Muscle of leg (tissue), 11 donors: Measurements from ENCODE around the gene TBC1D14. TPM values are rescaled to one million over a fixed set of nuclear protein-coding genes. Genes with fewer than 3 reads are reported as not detected.

Experiments
- DNase-seq: peaks from one replicate; pipeline ENCODE4 v3.0.0; 2013
- H3K27ac ChIP-seq: one replicate; pipeline ENCODE4 v1.5.1; 2013; ENCODE audit warnings: mild to moderate bottlenecking, low read length, control low read depth
- H3K27me3 ChIP-seq: one replicate; pipeline ENCODE4 v1.6.1; 2013; ENCODE audit warnings: low read length; ENCODE audit not compliant: control insufficient read depth, insufficient read depth
- H3K36me3 ChIP-seq: one replicate; pipeline ENCODE4 v1.6.1; 2013; ENCODE audit warnings: low read length; ENCODE audit not compliant: control insufficient read depth, insufficient read depth
- H3K4me1 ChIP-seq: one replicate; pipeline ENCODE4 v1.6.1; 2013; ENCODE audit warnings: low read length; ENCODE audit not compliant: control insufficient read depth, insufficient read depth
- H3K4me3 ChIP-seq: one replicate; pipeline ENCODE4 v1.5.1; 2013; ENCODE audit warnings: low read length, control low read depth
- H3K9me3 ChIP-seq: replicated peaks from 2 replicates; pipeline ENCODE4 v1.6.1; 2013; ENCODE audit warnings: low read depth, low read length; ENCODE audit not compliant: control insufficient read depth
- WGBS: methylation state at CpG from one replicate; pipeline ENCODE4 v1.1.5; 2013; ENCODE audit warnings: missing lambda C conversion rate; ENCODE audit not compliant: insufficient coverage; 5-methylcytosine and 5-hydroxymethylcytosine counted together
- polyA plus RNA-seq, 8 donors: library from polyadenylated mRNA; unstranded; fragments of 120-200 nt; gene quantifications; one replicate each; pipeline versions ENCODE4 v1.2.1 to v1.2.3, GENCODE V29; 2013; ENCODE audit warnings: inconsistent platforms in 1 of 8, low replicate concordance in 1 of 8; ENCODE audit not compliant: insufficient read length in 8 of 8, insufficient read depth in 1 of 8
- total RNA-seq: library from RNA; stranded (reverse); fragments of 120-200 nt; gene quantifications from one replicate; pipeline ENCODE4 v1.2.4, GENCODE V29; 2013

The TBC1D14 gene
- total and polyA plus RNA-seq, 9 donors = 31.3 to 45.2 (median 38.7) TPM

DNA sequence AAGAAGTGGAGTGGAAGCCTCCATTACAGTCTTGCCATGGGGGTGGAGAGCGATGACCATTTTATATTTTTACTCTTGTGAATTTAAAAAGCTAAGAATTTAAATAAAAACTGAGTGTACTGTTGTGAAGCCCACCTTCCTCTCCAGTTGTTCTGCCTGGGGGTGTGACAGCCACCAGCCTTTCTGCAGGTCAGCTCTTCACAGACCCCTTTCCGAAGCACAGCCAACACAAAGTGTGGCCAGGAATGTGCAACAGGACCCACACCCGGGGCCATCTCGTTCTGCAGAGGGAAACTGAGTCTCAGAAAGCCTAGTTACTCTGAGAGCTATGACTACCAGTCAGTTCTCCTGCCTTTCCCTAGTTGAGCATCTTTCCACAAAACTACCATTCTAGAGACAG is 156.9 kb downstream of the TBC1D14 start:
- Histone ChIP-seq H3K27ac (no peak overlapping the region), H3K27me3 (no peaks in the 10 kb centered on the region), H3K4me3 (no peak overlapping the region), H3K9me3 (no peaks in the 10 kb centered on the region), H3K36me3 (peaks cover 27% of the 10 kb centered on the region), H3K4me1 (peaks cover 19% of the 10 kb centered on the region)
- no peak for DNase-seq
- 79% methylated on average over 3 of the region's 4 CpGs for WGBS

DNA sequence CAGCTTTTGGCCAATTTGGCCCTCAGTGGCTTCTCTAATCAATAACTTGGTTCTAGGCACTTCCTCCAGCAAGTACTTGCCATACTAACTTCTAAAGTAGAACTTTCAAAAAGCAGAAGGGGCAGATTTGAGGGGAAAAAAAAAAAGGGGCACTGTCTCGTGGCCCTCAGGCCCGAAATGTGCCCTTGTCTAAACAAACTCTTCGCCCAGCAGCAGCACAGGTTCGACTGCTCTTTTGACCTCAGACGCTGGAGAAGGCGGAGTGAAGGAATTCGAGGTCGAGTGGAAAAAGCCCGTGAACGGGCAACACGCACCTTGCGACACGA is 157.5 kb downstream of the TBC1D14 start:
- Histone ChIP-seq H3K4me1 (peaks cover 19% of the 10 kb centered on the region), H3K9me3 (no peaks in the 10 kb centered on the region), H3K27ac (no peak overlapping the region), H3K4me3 (peak overlapping the region; percentile 86), H3K36me3 (peaks cover 21% of the 10 kb centered on the region), H3K27me3 (no peaks in the 10 kb centered on the region)
- WGBS = 6% methylated on average over 13 of the region's 13 CpGs
- DNase-seq = no peak

DNA sequence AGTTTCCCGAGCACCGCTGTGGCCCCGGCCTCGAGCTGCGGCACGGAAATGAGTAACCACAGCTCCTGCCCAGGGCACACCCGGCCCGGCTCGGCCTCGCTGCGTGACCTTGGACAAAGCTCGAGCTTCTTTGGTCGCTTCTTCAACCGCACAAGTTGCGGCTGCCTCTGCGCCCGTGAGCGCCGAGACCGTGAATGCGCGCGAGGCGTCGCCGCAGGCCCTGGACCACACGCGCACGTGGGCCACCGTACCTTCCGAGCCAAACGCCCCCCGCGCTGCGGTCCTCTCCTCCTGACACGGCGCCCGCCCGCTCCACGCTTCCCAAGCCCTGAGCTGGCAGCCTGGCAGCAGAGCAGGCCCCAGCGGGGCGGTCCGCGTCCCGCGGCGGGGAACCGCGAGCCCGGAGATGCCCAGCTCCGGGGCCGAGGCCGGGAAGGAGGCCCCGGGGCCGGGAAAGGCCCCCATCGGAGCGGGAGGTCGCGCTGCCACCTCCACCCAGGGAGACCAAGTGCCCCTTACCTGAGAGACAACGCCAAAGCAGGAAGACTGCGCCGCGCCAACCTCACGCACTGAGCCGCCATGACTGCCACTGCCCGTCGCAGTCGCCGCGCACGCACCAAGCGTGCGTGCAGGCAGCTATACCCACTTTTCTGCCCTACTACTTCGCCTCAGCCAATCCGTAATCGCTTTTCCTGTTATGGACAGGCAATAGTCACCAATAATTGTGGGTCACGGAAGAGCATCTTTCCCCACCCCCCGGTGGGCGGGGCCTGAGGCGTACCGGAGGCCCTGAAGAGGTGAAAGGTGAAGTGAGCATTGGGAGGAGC is 158.0 kb downstream of the TBC1D14 start, which contains the start of gene GRPEL1:
Gene GRPEL1 (minus strand): TSS at position 613 of the 827 bp plus-strand sequence. CDS start 32 bp downstream, at position 581.
- under 1% methylated on average over 76 of the region's 81 CpGs for WGBS
- Histone ChIP-seq H3K4me3 (peak within 1 kb of the TSS; percentile 86), H3K27ac (peak within 1 kb of the TSS; percentile 97), H3K9me3 (no peaks in the 10 kb centered on the region), H3K27me3 (no peaks in the 10 kb centered on the region), H3K4me1 (peaks cover 19% of the 10 kb centered on the region), H3K36me3 (peaks cover 19% of the 10 kb centered on the region)
- DNase-seq = peak; percentile 100

DNA sequence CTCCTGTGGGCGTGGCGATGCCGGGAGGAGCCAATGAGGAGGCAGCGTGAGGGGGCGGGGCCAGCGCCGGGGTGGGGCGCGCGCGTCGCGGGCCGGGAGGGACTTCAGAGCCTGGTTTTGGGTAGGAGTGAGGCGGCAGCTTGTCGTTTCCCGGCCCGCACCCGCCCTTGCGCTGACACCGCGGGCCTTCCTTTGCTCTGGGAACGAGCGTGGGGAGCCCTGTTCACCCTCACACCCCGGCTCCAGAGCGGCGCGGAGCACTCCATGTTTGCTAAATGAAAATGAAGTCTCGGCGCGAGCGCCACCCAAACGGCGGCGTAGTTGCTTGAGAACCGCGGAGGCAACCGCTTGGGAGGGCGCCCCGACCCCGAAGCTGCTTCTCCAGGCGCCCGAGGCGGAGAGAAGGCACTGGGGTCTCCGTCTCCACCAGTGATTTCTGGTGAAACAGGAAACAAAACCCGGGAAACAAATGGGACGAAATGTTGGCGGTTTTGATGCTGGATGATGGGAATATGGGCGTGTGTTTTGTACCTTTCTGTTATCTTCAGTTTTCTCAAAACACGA is 158.7 kb downstream of the TBC1D14 start:
- no peaks in the 10 kb centered on the region for H3K27me3 ChIP-seq
- H3K9me3 ChIP-seq = no peaks in the 10 kb centered on the region
- under 1% methylated on average over 44 of the region's 50 CpGs for WGBS
- H3K4me1 ChIP-seq = peaks cover 20% of the 10 kb centered on the region
- H3K36me3 ChIP-seq = peaks cover 12% of the 10 kb centered on the region
- H3K27ac ChIP-seq = peak overlapping the region; percentile 97
- DNase-seq = no peak
- peak overlapping the region; percentile 86 for H3K4me3 ChIP-seq

DNA sequence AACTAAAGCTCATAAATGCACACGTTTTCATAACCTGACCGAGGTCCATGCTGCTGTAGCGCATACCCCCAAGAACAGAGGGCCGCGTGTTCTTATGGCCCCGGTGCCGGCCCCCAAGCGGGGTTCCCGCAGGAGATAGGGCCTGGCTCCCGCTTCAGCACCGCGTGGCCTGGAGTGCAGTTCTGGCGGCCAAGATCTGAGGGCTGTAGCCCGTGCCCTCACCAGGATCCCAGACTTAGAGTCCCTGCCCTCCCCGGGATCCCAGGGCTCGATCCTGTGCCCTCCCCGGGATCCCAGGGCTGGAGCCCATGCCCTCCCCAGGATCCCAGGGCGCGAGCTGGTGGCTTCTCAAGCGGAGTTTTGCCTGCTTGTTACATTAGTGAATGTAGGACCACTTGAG is 159.3 kb downstream of the TBC1D14 start:
- Histone ChIP-seq H3K9me3 (no peaks in the 10 kb centered on the region), H3K36me3 (peaks cover 7% of the 10 kb centered on the region), H3K27me3 (no peaks in the 10 kb centered on the region), H3K4me1 (peaks cover 25% of the 10 kb centered on the region), H3K27ac (peak overlapping the region; percentile 97), H3K4me3 (peak overlapping the region; percentile 86)
- WGBS = 8% methylated on average over 16 of the region's 20 CpGs
- DNase-seq = no peak

DNA sequence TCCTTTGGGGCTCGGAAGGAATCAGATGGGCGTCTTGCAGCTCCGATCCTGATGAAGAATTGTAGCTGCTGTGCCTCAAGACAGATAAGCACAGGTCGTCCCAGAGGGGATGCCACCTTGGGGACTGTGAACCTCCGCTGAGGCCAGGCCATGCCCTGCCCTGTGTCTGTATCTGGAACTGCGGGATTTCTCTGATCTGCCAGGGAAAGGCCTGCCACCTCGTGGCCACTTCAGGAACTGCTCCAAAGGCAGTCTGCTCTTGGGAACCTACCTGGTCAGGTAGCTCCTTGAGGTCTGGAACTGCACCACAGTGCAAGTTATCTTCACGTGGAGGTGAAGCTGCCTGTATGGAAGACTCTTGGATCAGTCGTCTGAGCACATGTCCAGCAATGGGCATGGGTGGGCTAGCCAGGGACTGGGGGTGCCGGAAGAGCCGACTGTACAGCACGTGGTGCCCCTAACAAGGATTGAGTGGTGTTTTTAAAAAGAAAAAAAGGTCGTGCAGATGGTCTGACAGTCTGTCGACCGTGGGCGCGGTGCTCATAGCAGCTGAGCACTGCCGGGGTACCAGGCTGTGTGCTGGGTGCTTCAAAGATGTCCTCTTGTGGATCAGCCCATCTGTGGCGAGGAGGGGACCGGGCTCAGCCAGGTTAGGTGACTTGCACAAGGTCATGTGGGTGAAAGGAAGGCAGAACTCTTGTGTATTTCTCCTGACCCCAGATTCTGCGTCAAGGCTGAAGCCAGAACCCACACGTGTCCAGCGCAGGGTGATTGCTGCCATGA is 161.3 kb downstream of the TBC1D14 start:
- Histone ChIP-seq H3K27me3 (no peaks in the 10 kb centered on the region), H3K27ac (no peak overlapping the region), H3K36me3 (peaks cover 2% of the 10 kb centered on the region), H3K4me3 (no peak overlapping the region), H3K9me3 (no peaks in the 10 kb centered on the region), H3K4me1 (peaks cover 38% of the 10 kb centered on the region)
- DNase-seq = peak; percentile 74
- 46% methylated on average over 23 of the region's 23 CpGs for WGBS

DNA sequence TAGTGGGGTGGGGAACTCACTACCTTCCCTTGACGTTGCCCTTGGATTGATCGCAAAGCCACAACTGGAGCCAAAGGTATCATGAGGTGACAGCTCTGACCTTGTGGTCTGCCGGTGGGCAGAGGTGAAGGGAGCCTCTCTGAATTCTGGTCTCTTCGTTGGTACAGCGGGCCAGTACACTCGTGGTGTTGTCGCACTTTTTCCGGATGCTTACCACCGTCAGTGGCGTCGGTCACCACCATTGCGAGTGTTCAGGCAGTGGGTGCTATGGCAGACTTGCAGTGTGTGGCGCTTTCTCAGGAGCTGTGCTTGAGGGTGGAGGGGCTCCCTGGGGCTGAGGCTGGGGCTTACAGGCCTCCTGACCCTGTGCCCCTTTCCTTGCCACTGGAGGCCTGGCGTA is 163.4 kb downstream of the TBC1D14 start:
- Histone ChIP-seq H3K27me3 (no peaks in the 10 kb centered on the region), H3K9me3 (no peaks in the 10 kb centered on the region), H3K4me1 (peaks cover 35% of the 10 kb centered on the region), H3K27ac (no peak overlapping the region), H3K4me3 (no peak overlapping the region), H3K36me3 (no peaks in the 10 kb centered on the region)
- DNase-seq = no peak
- WGBS = 90% methylated on average over 13 of the region's 14 CpGs

DNA sequence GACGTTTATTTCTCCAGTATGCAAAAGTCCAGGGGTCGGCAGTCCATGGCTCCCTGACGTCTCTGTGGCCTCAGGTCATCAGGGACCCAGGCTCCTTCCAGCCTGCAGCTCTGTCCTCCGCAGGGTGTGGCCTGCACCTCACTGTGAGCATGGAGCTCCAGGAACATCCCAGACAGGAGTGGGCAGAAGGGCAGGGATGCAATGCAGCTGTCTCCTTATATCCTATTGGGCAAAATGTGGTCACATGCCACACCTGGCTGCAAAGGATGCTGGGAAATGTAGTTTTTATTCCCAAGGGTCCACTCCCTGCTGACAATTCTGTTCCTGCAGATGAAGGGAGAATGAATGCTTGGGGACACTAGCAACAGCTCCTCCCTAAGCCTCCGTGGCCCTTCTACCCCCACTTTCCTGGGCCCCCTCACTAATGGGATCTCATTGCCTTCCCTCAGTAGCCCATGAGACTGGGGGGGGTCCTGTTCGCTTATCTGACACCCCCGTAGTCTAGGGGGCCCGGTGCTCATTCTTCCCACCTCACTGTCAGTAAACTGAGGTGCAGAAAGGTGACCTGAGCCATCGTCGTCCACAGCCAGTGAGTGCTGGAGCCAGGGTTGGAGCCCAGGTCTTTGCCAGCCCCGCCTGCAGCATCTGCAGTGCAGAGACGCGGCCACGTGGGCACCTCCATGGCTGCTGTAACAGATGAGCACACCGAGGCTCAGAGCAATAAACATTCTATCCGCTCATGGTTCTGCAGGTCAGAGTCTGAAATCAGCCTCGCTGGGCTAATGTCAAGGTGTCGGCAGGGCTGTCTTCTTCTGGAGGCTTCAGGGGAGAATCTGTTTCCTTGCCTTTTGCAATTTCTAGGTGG is 164.1 kb downstream of the TBC1D14 start:
- peak; percentile 66 for DNase-seq
- Histone ChIP-seq H3K27ac (peak overlapping the region; percentile 49), H3K9me3 (no peaks in the 10 kb centered on the region), H3K4me3 (no peak overlapping the region), H3K4me1 (peaks cover 33% of the 10 kb centered on the region), H3K27me3 (no peaks in the 10 kb centered on the region), H3K36me3 (no peaks in the 10 kb centered on the region)
- WGBS = 74% methylated on average over 14 of the region's 18 CpGs

DNA sequence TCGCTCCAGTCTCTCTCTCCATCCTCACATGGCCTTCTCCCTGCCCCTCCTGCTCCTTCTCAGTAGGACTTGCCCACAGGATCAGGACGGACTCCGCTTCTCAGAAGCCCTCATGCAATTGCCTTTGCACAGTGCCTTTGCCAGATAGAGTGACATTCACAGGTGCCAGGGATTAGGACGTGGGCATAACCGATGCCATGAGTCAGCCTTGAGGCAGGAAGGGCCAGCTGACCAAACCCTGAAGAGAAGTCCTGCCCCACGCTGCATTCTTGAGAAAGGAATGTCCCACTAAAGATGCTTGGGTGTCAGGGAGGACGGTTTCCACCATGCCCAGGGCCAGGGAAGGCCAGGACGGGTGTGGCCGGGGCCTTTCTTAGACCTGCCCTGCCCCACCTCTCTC is 164.8 kb downstream of the TBC1D14 start:
- Histone ChIP-seq H3K4me3 (no peak overlapping the region), H3K4me1 (peaks cover 29% of the 10 kb centered on the region), H3K36me3 (no peaks in the 10 kb centered on the region), H3K27me3 (no peaks in the 10 kb centered on the region), H3K9me3 (no peaks in the 10 kb centered on the region), H3K27ac (peak overlapping the region; percentile 62)
- WGBS = 81% methylated on average over 9 of the region's 9 CpGs
- peak; percentile 85 for DNase-seq
